ENCODE measurements around the gene ZNF408.

DNA sequence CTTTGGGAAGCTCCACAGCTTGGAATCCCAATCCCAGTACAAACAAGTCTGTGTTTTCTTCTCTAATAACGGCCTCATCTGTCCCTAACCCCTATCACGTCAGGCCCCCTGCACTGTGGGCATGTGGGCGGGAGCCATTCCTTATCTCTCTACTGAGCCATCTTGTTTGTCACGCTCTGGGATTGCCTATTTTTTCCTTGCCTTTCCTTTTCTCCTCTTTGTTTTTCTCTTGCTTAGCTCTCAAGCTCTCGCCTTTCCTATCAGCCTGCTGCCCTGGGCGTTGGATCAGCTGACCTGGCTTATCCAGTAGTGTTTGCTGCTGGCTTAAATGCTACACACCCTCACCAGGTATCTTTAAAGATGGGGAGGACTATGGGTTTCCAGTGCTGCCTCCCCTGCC, 36.2 kb upstream of the ZNF408 start:
- TF ChIP-seq POLR2AphosphoS5 (IDR thresholded peaks at IDR 0.05; ENCODE audit: borderline replicate concordance, low read depth, low read length): no peak
- no peak for TF ChIP-seq FOXP2 (optimal IDR thresholded peaks at IDR 0.05; ENCODE audit: control extremely low read depth, extremely low read length, insufficient read depth)

Data from SK-N-MC (cell line).